ENCODE results near the gene IHH.

IHH gene

DNA sequence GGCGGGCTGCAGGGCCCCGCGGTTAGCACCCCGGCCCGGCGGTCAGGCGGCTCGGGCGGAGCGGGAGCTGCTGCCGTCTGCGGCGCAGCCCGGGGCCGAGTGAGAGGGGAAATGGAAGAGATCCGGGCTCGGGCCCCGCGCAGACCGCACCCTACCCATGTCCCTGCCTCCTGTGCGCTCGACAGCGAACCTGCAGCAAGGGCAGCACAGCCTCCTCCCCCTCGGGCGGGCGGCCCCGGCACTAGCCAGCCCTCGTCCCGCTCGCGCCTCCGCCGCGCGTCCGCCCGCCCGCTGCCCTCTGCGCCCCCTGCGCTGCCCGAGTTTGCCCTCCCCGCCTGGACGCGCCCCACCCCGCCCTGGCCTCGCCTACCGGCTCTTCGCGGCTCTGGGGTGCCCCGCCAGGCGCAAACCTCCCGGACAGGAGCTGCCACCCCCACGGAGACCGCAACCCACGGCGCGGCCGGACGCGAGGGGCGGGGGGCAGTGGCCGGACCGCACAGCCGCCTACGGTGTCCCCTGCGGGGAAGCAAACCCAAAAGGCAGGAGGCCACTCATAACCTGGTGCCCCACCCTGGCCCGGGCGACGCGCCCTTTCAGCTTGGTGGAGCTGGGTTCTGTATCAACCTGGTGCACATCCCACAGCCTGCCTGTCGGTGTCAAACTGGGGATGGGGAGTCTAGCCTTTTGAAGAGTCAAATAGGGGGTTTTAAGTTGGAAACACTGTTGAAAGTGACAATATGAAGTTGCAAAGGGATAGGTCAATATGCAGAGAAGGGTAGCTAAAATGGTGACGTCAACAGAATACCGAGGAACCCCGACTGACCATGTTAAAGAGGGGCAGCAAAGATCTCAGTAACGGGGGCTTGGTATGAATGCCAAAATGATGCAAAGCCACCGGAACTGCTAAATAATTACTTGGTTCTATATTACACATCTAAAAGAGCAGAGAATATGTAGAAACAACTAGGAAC lies at the start of gene IHH:
IHH (minus strand) TSS at position 101 of the 971 bp plus-strand sequence. CDS start 454 bp downstream, outside the sequence.
- Mint-ChIP-seq H3K9me3 (no peaks in the 10 kb centered on the region), H3K36me3 (no peaks in the 10 kb centered on the region), H3K27ac (no peak within 1 kb of the TSS), H3K4me1 (peaks cover 12% of the 10 kb centered on the region), H3K4me3 (peak within 1 kb of the TSS; percentile 50)
- peak in 1 of 2 donors; percentile 54 for DNase-seq (ENCODE audit: low spot score in 2 of 2)
- peak; percentile 17 for ATAC-seq

DNA sequence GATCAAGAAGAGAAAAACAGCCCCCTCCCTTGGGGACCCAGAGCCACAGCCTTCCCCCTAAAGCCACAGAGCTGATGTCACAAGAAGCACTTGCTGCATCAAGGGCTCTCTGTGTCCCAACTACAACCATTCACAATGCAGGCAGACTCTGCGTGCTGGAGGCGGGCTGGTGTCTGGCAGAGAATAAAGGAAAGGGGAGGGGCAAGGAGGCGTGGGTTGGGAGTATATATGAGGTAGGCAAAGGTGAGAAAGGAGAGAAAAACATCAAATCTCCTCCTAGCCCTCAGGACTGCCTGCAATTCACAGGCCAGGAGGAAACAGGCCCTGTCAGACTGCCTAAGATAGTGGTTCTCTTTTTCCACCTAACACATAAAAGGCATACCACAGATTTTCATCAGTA lies 48.8 kb upstream of the IHH start:
- DNase-seq (ENCODE audit: low spot score in 2 of 2) (no peak), ATAC-seq (no peak)
- H3K9me3 Mint-ChIP-seq = no peaks in the 10 kb centered on the region
- peak overlapping the region; percentile 52 for H3K27ac Mint-ChIP-seq
- H3K4me3 Mint-ChIP-seq = no peak overlapping the region
- H3K4me1 Mint-ChIP-seq = peaks cover 29% of the 10 kb centered on the region
- peaks cover 7% of the 10 kb centered on the region for H3K36me3 Mint-ChIP-seq

DNA sequence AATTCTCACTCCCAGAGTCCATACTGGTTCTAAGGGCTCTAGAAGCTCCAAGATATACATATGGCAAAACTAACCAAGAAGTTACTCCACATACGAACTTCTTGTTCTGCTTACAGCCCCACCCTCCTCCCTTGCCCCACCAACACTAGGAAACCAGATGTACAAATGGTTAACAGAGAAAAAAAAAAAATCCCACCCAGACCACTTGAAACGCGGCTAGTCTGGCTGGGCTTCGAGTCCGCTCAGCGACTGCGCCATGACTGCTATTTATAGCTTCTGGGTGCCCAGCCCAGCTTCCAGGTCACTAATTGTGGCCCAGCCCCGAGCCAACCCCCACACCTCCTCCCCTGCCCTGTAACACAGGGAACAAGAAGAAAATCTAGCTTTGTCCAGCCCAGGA lies 47.0 kb upstream of the IHH start:
- H3K27ac Mint-ChIP-seq = peak overlapping the region; percentile 3
- H3K4me1 Mint-ChIP-seq = peaks cover 27% of the 10 kb centered on the region
- H3K4me3 Mint-ChIP-seq = no peak overlapping the region
- DNase-seq (ENCODE audit: low spot score in 2 of 2) = no peak
- ATAC-seq = no peak
- no peaks in the 10 kb centered on the region for H3K9me3 Mint-ChIP-seq
- peaks cover 7% of the 10 kb centered on the region for H3K36me3 Mint-ChIP-seq

DNA sequence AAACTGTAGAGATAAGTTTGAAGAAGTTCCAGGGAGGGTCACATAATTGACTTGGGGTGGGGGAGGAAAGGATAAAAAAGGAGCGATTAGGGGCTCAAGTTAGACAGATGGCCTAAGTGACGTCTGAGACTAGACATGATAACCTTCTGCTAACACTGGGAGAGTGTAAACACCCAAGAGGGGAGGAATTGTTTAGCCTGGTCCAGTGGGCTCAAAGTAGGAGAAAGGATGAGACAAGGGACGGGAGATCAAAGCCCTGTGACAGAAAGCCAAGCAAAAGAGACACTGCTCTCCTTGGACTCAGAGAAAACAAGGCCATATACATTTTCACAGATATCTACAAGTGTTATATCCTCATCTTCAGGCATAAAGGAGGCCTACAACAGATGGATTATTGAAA lies 45.5 kb upstream of the IHH start:
- Mint-ChIP-seq H3K36me3 (peaks cover 7% of the 10 kb centered on the region), H3K4me3 (no peak overlapping the region), H3K27ac (no peak overlapping the region), H3K4me1 (peaks cover 22% of the 10 kb centered on the region), H3K9me3 (no peaks in the 10 kb centered on the region)
- DNase-seq (ENCODE audit: low spot score in 2 of 2) (no peak), ATAC-seq (no peak)

DNA sequence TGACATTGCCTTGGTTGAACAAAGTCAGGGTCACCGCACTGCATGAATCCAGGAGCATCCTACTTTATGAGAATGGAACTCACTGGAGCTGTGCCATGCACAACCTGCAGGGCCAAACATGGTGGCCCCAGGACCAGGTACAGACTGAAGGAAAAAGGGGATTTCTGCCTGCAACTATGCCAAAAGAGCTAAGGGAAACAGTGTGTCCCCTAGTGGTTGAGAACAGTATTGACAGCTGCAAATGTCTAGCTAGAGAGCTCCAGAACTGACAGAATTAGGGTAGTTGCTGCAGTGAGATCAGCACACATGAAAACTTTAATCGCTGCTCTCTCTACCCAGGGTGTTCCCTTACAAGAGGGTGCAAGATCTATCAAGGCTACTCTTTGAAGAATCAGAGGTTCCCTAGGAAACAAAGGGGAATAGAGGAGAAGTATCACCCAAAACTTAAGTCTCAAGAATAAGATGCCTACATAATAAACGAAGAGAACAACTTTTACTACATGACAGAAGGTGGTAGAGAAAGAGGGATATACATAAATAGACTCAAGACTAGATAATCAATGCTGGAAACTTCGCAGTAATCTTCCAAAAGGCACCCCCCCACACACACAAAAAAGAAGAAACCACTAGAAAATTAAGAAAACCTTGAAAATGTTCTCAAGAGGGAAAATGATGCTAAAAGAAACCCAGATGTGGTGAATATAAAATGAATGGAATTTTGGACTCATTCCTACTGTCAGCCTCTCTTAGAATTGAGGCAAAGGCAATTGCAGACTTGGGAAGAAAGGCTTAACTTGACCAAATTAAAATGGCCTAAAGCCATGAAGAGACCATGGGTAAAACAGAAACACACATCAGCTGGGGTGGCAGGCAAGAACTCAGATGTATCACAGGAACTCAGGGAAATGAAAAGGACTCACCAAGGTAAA lies 43.6 kb upstream of the IHH start:
- no peaks in the 10 kb centered on the region for H3K9me3 Mint-ChIP-seq
- H3K4me3 Mint-ChIP-seq = no peak overlapping the region
- no peaks in the 10 kb centered on the region for H3K36me3 Mint-ChIP-seq
- ATAC-seq (peak; percentile 69), DNase-seq (ENCODE audit: low spot score in 2 of 2) (peak in 1 of 2 donors; percentile 56)
- peaks cover 11% of the 10 kb centered on the region for H3K4me1 Mint-ChIP-seq
- H3K27ac Mint-ChIP-seq = peak overlapping the region; percentile 71

DNA sequence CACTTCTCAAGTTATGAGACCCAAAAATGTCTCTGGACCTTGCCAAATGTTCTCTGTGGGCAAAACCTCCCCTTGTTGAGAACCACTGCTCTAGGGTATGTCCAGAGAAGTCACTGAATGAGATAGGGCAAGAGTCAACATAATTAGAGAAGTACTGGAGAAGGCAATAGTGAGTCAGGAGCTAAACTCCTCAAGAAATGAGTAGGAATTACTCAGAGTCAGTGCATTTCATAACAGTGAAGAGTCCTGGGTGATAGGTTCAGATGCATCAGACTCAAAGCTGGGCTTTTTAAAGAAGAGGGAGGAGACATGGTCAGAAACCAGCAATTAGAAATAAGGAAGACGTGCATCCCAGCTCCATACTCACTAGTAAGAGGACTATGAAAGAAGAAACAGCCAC lies 38.6 kb upstream of the IHH start:
- no peak overlapping the region for H3K4me3 Mint-ChIP-seq
- ATAC-seq = peak; percentile 82
- peaks cover 6% of the 10 kb centered on the region for H3K4me1 Mint-ChIP-seq
- no peak for DNase-seq (ENCODE audit: low spot score in 2 of 2)
- no peaks in the 10 kb centered on the region for H3K36me3 Mint-ChIP-seq
- H3K9me3 Mint-ChIP-seq = no peaks in the 10 kb centered on the region
- H3K27ac Mint-ChIP-seq = no peak overlapping the region

DNA sequence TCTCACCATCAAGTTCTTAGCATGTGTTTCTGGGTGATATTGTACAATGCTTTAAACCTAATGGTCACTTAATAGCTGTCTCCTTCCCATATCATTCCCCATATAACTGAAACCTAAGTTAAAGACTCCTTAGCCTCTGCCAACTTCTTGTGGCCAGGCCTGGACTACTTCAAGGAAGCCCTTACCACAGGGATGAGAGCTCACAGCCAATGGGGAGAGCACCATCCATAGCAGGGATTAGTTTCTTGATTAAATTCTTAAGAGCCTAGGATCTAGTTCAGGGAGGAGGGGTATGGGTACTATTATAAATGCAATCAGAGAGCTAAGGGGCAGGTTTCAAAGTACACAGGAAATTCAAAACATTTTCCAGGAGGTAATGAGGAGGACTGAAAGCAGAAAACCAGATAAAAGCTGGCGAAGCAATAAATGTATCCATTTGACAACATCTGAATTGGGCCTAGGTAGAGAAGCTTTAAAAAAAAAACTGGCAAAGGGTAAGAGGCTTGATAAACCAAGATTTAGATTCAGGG lies 34.8 kb upstream of the IHH start:
- no peak overlapping the region for H3K4me3 Mint-ChIP-seq
- H3K4me1 Mint-ChIP-seq = no peaks in the 10 kb centered on the region
- no peak for ATAC-seq
- no peak for DNase-seq (ENCODE audit: low spot score in 2 of 2)
- H3K36me3 Mint-ChIP-seq = no peaks in the 10 kb centered on the region
- H3K27ac Mint-ChIP-seq = no peak overlapping the region
- H3K9me3 Mint-ChIP-seq = no peaks in the 10 kb centered on the region

DNA sequence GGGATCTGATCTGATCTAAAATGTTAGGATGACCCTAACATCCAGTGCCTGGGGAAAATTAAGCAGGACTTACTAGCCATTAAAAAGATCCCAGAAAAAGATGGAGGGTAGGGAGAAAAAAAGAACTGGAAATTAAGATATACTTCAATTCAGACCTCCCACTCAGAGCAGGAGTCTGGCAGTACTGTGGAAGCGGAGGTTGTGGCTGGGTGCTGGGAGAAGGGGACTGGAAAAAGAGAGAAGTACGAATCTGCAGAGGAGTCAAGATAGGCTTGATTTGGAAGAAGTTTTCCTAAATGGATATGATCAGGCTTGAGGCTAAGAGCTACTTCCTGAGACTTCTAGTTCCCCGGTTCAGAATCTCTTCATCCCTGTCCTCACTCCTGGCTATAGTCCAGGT lies 33.5 kb upstream of the IHH start:
- no peaks in the 10 kb centered on the region for H3K4me1 Mint-ChIP-seq
- no peak overlapping the region for H3K4me3 Mint-ChIP-seq
- no peak for ATAC-seq
- no peaks in the 10 kb centered on the region for H3K9me3 Mint-ChIP-seq
- DNase-seq (ENCODE audit: low spot score in 2 of 2) = no peak
- no peaks in the 10 kb centered on the region for H3K36me3 Mint-ChIP-seq
- H3K27ac Mint-ChIP-seq = peak overlapping the region; percentile 13

DNA sequence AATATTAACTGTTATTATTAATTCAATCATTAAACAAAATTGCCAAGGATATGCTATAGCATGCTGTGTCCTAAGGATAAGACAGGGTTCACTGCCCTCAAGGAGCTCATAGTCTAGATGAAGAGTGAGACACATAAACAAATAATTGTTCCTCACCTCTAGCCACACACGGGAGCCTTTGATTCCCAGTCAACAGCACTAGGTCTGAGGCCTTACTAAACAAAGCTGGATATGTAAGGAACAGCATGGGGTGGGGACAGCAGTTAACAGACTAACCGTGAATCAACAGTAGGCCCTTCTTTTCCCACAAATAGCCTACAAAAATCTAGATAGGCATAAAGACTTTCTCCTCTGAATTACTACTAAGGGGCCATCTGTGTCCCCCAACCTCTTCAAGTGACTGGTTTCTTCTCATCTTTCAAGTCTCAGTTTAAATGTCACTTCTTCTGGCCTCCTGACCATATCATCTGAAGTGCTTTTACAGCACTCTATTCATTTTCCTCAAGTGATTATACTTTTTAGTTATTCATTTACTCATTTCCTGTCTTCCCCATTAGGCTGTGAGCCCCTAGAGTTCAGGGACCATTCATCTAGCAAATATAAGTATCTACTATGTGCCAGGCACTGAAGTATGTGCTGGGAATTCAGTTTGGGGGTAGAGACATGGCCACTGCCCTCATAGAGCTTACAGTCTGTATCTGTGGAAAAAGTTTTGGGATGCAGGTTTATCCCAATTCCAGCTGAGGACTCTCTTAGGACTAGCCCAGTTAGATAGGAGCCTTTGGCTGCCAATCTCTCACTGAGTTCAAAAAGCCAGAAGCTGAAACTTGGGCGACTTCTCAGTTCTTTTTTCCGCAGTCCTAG lies 29.9 kb upstream of the IHH start:
- H3K27ac Mint-ChIP-seq = no peak overlapping the region
- no peak for ATAC-seq
- no peak overlapping the region for H3K4me3 Mint-ChIP-seq
- H3K4me1 Mint-ChIP-seq = peaks cover 15% of the 10 kb centered on the region
- H3K36me3 Mint-ChIP-seq = peaks cover 4% of the 10 kb centered on the region
- DNase-seq (ENCODE audit: low spot score in 2 of 2) = no peak
- no peaks in the 10 kb centered on the region for H3K9me3 Mint-ChIP-seq

DNA sequence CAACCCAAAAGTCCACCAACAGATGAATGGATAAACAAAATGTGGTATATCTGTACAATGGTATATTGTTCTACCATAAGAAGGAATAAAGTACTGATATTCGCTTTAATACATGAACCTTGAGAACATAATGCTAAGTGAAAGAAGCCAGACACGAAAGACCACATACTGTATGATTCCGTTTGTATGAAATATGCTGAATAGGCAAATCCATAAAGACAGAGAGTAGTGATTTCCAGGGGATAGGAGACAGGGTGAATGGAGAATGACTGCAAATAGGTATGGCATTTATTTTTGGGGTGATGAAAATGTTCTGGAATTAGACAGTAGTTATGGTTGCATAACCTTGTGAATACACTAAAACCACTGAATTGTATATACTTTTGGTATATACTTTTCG lies 28.6 kb upstream of the IHH start:
- H3K36me3 Mint-ChIP-seq = peaks cover 4% of the 10 kb centered on the region
- H3K9me3 Mint-ChIP-seq = no peaks in the 10 kb centered on the region
- no peak overlapping the region for H3K4me3 Mint-ChIP-seq
- no peak overlapping the region for H3K27ac Mint-ChIP-seq
- no peak for ATAC-seq
- peaks cover 24% of the 10 kb centered on the region for H3K4me1 Mint-ChIP-seq
- no peak for DNase-seq (ENCODE audit: low spot score in 2 of 2)

DNA sequence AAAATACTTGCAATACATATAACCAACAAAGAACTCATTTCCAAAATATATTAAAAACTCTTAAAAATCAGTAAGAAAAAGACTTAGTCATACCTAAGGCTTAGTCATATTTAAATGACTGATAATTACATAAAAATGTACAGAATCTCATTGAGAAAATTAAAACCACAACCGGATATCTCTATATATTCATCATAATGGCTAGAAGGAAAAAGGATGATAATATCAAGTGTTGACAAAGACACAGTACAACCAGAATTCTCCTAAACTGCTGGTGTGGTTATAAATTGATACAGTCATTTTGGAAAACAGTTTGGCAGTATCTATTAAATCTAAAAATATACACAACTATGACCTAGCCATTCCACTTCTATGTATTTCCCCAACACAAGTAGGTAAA lies 27.1 kb upstream of the IHH start:
- DNase-seq (ENCODE audit: low spot score in 2 of 2) (no peak), ATAC-seq (no peak)
- Mint-ChIP-seq H3K4me1 (peaks cover 24% of the 10 kb centered on the region), H3K36me3 (peaks cover 4% of the 10 kb centered on the region), H3K27ac (no peak overlapping the region), H3K9me3 (no peaks in the 10 kb centered on the region), H3K4me3 (no peak overlapping the region)

DNA sequence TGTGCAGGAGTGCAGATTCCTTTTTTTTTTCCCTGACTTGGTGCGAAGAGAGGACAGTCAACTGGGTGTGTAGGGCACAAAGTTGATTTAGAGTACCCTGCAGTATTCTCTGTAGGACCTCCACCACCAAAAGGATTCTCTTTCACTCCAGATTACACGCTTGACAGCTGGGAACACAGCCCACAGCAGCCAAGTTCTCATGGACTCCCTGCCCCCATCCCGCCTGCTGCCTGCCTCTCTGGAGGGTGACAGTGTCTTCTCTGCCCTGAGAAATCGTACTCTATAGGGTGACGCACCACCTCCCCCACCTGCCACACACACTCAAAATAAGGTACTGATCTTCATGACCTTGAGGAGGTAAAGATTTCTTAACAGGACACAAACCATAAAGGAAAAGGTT lies 26.6 kb upstream of the IHH start:
- DNase-seq (ENCODE audit: low spot score in 2 of 2) = no peak
- Mint-ChIP-seq H3K4me1 (peaks cover 24% of the 10 kb centered on the region), H3K9me3 (no peaks in the 10 kb centered on the region), H3K36me3 (peaks cover 4% of the 10 kb centered on the region), H3K4me3 (no peak overlapping the region), H3K27ac (no peak overlapping the region)
- no peak for ATAC-seq

DNA sequence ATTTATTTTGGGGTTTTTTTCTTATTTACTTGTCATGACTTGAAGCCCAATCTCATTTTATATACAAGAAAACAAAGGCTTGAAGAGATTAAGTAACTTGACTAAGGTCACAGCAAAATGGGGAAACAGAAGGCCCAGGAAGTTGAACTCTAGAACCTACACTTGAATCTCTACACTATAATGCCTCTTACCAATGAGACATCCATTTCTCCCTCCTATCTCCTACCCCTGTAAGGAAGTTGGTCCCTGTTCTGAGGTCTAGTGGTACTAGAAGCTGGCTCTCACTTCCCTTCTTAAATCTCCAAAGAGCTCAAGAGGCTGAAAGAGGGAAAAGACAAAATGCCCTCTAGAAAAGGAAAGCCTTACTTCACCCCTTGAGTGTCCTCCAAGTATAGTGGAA lies 25.5 kb upstream of the IHH start:
- Mint-ChIP-seq H3K4me3 (no peak overlapping the region), H3K27ac (no peak overlapping the region), H3K36me3 (peaks cover 4% of the 10 kb centered on the region), H3K9me3 (no peaks in the 10 kb centered on the region), H3K4me1 (peaks cover 24% of the 10 kb centered on the region)
- no peak for DNase-seq (ENCODE audit: low spot score in 2 of 2)
- no peak for ATAC-seq

DNA sequence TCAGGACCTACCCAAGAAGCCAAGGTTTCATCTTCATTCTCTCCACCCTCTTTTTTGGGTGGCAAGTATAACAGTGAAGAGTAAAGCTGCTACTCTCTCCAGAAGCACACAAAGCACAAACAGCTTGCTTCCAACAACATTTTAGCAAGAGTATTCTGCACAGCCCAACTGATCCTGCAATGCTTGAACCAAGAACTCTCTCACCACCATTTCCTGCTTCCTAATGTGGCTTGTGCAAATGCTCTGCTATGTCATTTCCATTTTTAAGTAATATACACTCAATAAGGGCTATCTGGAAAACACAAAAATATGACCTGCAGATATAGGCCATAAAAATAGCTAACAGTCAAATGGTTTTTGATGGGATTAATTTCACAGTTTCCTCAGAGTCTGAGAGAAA lies 24.1 kb upstream of the IHH start:
- ATAC-seq = no peak
- Mint-ChIP-seq H3K27ac (no peak overlapping the region), H3K4me1 (peaks cover 24% of the 10 kb centered on the region), H3K36me3 (peaks cover 4% of the 10 kb centered on the region), H3K4me3 (no peak overlapping the region), H3K9me3 (no peaks in the 10 kb centered on the region)
- no peak for DNase-seq (ENCODE audit: low spot score in 2 of 2)
